ENCODE results near the gene CITED2.

CITED2 gene

DNA sequence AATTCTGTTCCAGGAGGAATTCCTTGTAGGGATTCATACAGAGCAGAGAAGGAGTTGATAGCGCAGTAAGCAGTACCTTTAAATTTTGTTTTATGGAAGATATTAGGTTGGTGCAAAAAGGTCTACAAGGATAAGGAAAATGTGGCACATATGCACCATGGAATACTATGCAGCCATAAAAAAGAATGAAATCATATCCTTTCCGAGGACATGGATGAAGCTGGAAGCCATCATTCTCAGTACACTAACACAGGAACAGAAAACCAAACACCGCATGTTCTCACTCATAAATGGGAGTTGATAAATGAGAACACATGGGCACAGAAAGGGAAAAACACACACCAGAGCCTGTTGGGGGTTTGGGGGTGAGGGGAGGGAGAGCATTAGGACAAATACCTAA is 45.2 kb downstream of the CITED2 start:
- FAIRE-seq: no peak

DNA sequence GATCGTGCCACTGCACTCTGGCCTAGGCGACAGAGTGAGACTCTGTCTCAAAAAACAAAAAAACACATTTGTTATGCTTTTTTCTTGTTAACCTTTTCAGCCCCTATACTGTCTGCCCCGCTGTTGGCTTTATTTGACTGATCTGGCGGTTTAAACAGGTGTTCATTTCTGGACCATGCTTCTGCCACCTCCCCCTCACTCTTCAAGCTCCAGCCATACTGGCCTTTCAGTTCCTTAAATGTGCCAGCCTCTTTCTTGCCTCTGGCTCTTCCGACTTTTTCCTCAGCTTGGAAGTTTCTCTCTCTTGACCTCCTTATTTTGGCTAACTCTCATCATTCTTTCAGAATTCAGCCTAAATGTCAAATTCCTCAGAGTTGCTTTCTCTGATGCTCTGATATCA is 47.4 kb downstream of the CITED2 start:
- no peak for FAIRE-seq

GRCh38 chr6:139325686-139326085 is 48.8 kb downstream of the CITED2 start:
- no peak for FAIRE-seq

- no peak for FAIRE-seq
Measured at GRCh38 chr6:139325125-139325524, 49.3 kb downstream of the CITED2 start.

GRCh38 chr6:139324301-139324555 is 50.2 kb downstream of the CITED2 start:
- FAIRE-seq: no peak

DNA sequence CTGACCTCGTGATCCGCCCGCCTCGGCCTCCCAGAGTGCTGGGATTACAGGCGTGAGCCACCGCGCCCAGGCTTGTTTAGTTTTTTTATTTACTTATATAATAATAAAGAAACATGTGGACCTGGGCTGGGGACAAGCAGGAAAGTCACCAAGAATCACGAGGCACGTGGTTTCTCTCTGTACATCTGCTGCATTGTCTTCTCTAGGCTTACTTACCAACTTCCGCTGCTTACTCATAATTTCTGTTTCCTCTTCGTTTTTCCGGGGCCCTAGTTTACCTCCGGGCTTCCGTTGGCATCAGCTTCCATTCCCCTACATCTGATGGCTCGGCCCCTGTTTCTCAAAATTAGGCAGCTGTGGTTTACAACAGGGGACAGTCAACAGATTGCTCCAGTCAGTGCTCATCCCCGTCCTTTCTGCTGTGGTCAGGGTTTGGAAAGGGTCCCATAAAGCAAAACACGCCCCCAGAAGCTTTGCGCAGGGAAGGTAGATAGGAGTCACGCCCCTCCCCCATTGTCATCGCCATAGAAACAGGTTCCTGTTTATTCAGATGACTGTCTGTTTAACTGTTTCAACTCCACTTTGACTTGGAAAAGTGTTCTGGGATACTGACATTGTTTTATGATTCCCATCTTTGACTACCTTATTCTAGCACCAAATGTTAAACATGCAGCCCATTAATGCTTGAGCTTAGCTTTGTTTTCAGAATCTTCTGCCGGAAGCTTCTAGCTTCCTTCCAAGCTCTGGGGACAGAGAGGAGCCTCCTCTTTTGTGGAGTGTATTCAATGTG is 50.7 kb downstream of the CITED2 start:
- FAIRE-seq: no peak
